Esophagus squamous epithelium (tissue), 4 donors: ENCODE results near the gene CCDC97.

Experiments used
- CTCF ChIP-seq, 6 experiments: fragments of 450-650 bp in 4 of 6; fragments of 200-600 bp in 2 of 6; sonication (generic) in 2 of 6; IDR thresholded peaks; one replicate each; pipeline ENCODE4 v1.5.1; 2016 to 2019; ENCODE audit warnings: antibody characterized with exemption in 6 of 6, mild to moderate bottlenecking in 4 of 6, moderate library complexity in 4 of 6
- POLR2A ChIP-seq, 4 donors: fragments of 450-650 bp; IDR thresholded peaks; one replicate each; pipeline ENCODE4 v1.6.1; 2017; ENCODE audit warnings: antibody characterized with exemption in 4 of 4, mild to moderate bottlenecking in 4 of 4, moderate library complexity in 3 of 4

- TF ChIP-seq CTCF (IDR thresholded peaks at IDR 0.05) (no peak), POLR2A (IDR thresholded peaks at IDR 0.05) (no peak)
Measured at GRCh38 chr19:41372501-41372900, 62.5 kb downstream of the CCDC97 start.
